Head of caudate nucleus (tissue), 42 donors: ENCODE results near the gene LRRK2.
"Not testable (repeated sequence)": the region's sequence is repeated elsewhere in the genome, so short reads cannot be mapped to it uniquely, and the experiment has no call there.

Experiments used
- DNase-seq, 42 donors: peaks; one replicate each; pipeline versions ENCODE4 v3.0.0 to v3.0.0-alpha.2; 2020 to 2021; ENCODE audit warnings: mixed read lengths in 7 of 42
- intact Hi-C: fragments of 100-400 bp; cut with DNase I; formaldehyde crosslinking; loops from one replicate; pipeline ENCODE4 v1.15.0; 2022

LRRK2 gene

DNA sequence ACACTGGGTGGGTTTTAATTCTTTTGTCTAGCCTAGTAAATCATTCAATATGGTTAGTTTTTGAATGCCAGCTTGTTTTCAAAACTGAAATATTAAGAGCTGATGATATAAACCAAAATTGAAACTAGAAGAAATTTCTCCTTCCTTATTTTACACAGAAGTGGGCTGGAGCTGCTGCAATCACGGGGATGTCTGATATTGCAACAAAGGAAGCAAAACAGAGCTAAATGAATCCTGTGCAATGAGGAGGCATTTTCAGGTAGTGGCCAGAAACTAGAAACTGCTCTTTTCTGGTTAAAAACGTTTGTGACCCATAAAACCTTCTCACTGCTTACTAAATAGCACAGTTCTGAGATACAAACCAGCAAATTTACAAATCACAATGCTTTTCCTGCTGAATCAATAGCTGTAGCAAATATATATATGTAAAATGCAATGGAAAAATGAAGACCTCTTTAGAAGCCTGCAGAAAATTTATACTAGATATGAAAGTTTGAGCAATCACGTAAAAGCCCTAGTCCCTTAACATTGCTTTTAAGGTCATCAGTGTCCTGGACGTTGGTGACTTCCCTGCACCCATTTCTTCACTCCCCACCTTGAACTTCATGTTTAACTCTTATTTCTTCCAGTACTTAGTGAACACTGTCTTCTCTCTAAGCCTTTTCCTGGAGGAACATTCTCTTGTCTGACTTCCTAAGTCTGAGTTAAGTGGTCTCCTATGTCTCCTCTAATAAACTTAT, 15.9 kb upstream of the LRRK2 start:
- intact Hi-C loops: no loop called here

DNA sequence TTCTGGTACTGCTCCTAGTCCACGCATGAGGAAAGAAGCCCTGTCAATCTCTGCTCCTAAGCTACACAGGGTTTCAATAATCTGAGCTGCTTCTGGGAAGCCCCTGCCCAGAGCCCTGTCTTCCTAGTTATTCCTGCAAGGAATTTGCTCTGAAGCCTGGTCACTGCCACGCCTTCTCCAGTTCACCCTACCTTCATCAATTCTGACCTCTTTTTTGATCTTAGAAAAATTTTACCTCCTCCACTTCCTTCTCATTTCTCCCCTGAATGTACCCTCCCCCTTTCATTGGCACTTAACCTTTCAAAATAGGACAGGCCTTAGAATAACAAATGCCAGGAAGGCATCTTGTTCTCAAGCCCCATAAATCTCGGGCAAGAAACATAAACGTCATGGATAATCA, 14.9 kb upstream of the LRRK2 start:
- DNase-seq: no peak
- intact Hi-C loops: no loop called here

More for the DNA sequence above, 15.9 kb upstream of the LRRK2 start:
- DNase-seq: peak in 13 of 42 donors; percentile 6 to 49 (median 20)

DNA sequence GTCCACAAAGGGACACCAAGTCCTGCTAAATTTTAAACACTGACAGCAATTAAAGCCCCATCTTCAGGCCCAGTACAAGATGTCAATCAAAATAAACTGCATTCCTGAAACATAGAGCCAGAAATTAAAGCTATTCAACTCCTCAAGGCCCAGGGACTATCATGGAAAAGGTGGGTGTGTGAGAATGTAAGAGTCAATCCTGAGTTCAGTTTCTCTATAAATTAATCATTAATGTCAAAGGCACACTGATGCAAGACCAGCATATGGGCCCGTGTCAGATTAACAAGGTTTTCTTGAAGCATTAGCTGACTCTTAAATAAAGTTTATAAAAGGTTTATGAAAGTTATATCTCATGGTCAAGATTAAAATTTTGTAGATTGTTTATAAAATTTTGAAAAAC, 13.6 kb upstream of the LRRK2 start:
- intact Hi-C loops, DNase-seq: not testable (repeated sequence)

DNA sequence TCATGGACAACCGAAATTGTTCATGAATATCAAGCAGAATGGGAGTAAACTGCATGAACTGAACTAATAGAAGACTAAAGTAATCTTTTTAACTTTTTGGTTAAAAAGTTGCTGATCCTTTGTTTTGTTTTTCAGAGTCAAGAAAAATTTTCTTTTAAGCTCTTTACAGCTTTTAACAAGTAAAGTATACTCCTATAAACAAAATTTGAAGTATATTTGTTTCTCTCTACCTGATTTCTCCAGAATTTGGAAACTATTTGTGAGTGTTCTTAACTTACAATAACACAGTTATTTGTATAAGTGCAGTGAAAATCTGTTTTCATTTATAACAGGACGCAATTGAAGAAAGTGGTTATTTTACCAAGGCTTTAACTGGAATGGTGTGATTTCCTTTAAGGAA, 12.2 kb upstream of the LRRK2 start:
- intact Hi-C loops: no loop called here
- DNase-seq: no peak

DNA sequence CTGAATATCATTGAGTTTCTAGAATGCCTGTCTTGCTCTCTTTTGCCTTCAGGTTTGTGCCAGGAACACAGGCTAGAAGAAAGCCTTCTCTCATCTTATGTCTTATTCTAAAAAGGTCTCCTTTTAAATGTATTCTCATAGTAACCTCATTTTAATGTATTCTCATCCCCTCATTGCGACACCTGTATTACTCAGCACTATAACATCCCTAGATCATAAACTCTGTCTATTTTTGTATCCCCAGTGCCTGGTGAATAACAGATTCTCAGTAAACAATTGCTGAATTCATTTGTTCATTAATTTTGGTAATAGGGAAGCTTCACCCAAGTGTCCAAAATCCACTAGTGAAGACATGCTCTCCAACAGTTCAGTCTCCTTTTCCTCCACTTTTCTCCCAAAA, 8.8 kb upstream of the LRRK2 start:
- intact Hi-C loops: no loop called here
- DNase-seq: no peak

DNA sequence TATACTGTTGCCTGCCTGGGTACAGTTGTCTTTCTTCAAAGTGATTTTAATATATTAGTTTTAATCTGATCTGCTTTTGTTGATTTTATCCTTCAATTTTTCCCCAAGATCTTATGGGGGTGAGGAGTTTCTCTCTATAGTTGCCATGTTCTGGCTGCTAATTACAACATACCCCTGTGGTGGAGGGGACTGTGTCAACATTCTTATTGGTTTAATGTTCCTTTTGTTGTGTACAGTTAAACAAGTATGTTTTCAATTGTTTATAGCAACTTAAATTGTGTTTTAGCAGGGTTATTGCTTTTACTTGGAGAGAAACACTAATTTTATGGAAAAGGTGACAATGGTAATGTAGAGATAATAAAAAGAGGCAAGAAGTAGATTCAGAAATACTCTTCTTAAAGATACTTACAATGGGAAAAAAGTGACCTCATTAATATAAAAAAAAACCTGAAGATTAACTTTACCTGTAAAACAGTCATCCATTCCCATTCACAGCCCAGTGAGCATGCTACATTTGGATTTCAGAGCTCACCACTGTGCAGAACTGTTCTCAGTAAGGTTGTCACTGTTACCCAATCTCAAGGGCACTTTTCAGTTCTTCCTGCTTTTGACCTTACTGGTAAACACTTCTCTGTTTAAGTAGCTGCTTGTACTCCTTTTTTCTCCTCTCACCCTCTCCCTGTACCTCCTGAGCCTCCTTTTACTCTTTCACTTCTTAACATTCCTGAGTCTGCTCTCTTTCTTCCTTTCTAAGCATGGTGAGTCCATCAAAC, 8.1 kb upstream of the LRRK2 start:
- DNase-seq: no peak
- intact Hi-C loops: no loop called here

DNA sequence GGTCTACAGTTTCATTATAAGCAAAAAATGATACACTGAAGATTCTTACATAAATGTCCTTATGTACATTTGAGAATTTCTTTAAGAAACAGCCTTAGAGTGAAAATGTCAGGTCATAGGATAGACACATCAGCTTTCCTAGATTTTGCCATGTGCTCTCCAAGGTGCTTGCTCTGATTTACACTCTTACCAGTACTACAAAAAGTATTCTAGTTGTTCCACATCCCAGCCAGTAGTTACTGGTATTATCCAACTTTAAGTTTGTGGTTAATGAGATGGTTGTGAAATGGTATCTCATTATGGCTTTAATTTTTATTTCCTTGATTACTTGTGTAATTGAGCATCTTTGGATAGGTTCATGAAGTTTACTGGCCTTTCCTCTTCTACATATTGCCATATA, 5.0 kb upstream of the LRRK2 start:
- intact Hi-C loops: no loop called here
- DNase-seq: no peak

DNA sequence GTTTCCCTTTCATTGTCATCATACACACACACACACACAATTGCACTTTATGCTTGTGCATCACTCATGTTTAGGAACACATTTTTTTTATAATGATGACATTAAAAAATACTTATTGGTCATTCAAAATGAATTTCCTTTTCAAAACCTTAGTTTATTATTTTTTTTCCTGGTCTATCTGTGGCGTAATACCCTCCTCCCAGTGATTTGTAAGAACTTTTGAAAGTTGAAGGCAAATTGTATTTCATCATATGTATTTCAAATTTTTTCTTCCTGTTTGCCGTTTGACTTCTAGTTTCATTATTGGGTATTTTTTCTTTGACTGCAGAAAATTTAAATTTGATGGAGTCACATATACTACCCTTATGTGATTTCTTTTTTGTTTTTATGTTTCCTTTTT, 2.5 kb upstream of the LRRK2 start:
- DNase-seq: no peak
- intact Hi-C loops: no loop called here

DNA sequence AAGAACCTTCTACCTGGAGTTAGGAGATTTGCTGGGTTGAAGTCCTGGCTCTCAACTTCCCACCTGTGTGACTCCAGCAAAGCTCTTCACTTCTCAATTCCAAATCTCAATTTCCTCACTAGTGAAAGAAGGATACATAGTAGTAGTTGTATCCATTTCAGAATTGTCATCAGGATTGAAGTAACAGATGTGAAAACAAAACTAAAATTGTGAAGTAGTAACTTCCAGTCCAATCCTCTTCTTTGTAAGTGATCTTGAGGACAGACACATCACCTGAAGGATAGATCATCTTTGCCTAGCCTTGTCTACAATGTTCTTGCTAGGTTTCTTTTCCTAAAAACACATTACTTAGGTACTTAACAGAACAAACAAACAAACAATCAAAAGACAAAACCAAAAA, 1.2 kb upstream of the LRRK2 start:
- no peak for DNase-seq
- intact Hi-C loops: no loop called here

DNA sequence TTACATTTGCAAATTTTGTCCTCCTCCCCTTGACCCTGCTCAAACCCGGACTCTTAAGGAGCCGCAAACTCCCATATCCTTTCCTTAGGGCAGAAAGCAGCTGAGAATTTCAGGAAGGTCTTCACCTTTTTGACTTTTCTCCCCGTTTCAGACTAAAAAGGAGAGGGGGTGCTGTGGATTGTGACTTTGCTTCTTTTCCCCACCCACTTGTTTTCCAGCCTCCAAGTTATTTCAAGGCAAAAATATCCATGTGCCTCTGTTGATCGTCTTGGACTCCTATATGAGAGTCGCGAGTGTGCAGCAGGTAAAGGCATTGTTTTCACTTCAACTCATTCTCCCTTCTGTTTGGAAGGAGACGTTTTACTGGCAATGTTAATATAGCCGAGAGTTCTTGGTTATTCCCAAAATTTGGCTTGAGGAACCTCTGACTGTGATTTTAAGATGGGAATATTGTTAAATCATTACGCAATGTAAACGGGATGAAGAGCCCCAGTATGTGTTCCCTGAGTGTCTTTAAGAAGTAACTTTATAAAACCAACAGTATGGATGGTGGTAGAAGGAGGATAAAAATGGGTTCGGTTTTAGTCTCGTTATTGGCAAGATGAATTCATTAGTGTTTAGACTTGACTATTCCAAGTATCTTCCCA, 663 bp downstream of the LRRK2 start:
- intact Hi-C loops: no loop called here

DNA sequence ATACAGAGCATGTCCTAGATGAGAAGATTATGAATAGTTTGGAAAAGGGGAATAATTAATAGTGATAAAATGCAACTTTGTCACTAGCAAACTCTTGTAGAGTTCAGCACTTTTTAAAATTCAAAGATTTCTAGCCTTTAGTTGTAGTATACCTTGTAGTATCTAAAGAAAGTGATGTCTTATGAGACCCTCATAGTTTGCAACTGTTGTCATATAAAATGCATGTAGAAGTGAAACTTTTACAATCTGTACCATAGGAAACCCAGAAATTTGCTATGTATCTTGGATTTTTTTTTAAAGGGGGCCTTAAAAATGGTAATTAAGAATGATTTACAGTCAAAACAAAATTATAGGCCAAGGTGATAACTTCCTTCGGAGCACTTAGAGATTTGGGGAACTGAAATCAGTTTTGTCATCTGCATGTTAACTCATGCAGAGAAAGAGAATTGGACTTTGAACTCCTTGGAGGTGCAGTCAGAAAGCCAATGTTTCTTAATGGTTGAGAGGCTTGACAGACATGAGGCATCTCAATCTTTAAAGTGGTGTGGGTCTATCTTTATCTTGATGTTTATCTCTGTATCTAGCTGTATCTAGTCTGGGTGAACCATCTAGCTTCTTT, 1.3 kb downstream of the LRRK2 start:
- intact Hi-C loops: no loop called here
- DNase-seq: no peak

More for the DNA sequence above, 663 bp downstream of the LRRK2 start:
- no peak for DNase-seq

DNA sequence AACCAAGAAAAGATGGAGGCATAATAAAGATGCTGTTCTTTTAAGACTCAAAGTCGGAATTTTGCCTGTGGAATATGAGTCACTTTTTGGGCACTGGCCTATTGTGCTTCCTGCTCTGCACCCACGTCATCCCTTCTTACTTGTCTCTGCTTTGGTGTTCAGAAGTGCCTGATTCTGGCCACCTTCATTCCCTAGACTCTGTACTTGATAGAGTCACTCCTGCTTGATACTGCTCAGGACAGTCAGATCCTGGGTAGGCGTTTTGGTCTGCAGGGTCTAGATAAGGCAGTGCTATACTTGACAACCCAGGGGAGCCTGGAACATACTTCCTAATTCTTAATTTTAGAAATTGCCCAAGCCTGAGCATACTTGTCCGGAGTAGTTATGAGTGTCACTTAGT, 1.9 kb downstream of the LRRK2 start:
- intact Hi-C loops: no loop called here
- peak in 8 of 42 donors; percentile 11 to 42 (median 18) for DNase-seq

DNA sequence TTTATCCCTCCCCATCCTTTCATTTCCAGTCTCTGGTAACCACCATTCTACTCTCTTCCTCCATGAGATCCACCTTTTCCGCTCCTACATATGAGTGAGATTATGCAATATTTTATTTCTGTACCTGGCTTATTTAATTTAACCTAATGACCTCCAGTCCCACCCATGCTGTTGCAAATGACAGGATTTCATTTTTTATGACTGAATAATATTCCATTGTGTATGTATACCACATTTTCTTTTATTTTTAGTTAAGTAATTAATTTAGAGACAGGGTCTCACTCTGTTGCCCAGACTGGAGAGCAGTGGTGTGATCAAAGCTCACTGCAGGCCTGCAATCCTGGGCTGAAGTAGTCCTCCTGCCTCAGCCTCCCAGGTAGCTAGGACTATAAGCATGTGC, 2.6 kb downstream of the LRRK2 start:
- intact Hi-C loops: no loop called here

DNA sequence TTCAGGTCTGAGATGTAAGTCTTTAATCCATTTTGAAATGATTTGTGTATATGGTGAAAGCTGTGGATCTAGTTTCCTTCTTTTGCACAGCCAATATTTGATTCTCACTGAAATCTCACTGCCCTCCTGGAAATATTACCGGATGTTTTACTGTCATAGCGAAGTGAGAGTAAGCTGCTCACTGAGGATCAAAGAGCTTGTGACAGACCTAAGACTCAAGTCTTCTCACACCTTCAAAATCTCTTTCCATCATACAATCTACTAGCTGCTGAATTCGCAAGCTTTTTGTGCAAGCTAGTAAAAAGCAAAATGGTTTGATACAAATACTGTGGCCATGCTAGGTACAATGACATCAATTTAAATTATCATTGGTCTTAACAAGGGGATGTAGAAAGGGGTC, 3.9 kb downstream of the LRRK2 start:
- intact Hi-C loops: no loop called here
- DNase-seq: no peak

More for the DNA sequence above, 2.6 kb downstream of the LRRK2 start:
- no peak for DNase-seq

DNA sequence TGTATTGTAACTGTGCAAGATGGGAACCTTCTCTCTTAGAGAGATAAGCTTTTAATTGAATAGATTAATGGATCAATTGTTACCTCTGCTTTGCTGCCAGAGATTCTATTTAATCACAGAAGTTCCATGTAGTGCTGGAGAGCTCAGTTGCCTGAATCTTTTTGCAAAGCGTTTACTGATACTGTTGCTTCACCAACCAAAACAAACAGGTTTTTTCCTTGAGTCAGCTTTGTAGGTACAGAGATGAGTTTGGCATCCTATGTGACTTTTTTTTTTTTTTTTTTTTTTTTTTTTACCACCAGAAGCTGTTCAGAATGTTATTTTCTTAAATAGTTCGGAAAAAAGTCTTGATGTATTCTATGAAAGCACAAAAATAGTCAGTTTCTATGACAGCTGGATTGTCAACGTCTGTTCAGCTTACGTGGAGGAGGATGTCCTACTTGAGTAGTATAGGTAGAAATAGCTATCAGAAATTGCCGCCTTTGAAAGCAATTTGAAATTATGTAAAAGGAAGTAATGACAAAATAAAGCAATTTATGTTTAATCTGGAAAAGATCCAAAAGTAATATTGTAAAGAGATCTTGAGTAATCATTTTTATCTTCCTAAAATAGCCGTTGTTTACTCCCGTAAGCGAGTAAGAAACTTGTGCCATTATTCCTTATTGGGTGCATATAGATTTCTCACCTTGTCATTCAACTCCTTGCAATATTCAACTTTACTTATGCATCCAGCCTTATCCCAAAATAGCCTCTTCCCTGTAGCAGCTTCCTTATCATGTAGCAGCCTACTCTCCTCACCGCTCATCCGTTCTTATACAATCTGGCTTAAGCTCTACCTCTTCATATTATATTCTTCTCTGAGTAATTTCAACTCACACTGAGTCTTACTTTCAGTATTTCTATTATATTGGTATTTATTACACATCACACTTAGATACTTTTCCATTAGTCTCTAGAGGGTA, 5.2 kb downstream of the LRRK2 start:
- intact Hi-C loops: no loop called here
- DNase-seq: peak in 6 of 42 donors; percentile 14 to 59 (median 40)

DNA sequence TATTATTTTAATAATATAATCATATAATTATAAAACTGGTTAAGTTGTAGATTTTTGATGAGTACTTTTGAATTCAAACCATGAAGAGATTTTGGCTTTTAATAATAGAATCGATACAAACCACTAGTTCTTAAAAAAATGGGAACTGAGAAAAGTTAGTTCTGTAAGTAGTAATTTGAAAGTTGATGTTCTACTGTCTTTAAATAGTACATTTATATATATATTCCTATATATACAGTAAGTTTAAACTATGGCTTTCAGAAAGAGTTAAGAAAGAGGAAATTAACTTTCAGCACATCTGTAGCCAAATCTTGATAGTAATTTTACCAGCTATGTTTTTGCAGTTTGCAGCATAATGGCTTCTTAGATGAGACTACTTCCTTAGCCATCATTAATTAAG, 7.8 kb downstream of the LRRK2 start:
- no peak for DNase-seq
- intact Hi-C loops: no loop called here

DNA sequence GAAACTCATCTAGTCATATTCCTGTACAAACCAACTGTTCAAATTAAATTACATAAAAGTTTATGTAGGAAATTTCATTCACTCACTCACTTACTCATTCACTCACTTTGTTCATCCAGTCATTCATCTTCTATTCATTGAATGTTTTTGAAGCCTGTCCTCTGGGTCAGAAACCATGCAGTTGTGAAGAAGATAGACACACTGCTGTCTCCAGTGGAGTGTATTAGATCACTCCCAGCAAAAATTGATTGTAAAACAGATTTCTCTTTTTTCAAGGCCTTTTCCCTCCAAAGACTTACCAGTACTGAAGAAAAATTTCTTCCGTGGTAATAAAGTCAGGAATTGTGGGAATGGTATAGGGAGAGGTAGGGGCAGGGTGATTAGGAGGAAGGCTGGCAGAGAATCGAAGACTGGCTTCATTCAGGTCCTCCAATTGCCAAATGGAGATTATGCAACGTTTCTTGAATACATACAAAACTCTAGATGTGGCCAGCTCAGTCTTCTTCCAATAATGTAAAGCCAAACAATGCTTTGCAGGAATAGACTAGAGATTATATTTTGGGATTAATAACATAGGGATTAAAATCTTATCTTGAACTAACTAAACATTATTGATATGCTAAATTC, 9.1 kb downstream of the LRRK2 start:
- intact Hi-C loops: no loop called here
- DNase-seq: no peak

DNA sequence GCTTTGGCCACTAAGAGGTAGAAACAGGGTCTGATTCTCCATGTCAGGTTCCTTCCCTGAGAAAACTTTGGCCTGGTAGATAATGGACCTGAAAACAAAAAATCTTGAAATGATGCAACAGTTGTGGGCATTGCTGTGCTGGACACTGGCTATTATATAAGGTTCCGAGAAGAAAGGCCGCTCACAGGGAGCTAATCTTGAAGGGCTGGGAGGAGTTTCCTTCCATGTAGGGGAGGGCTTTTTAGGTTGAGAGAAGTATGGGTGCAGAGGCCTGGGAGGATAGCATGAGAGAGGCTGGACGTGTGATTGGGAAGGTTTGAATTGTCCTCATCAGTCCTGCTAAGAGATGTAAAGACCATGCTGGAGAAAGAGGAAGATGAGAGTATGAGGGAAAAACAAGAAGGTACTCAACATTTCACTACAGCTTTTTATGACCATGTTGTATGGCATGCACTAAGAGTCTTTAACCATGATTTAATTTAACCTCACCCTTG, 11.6 kb downstream of the LRRK2 start:
- DNase-seq: no peak
- intact Hi-C loops: no loop called here
